Measurements from ENCODE around the gene CCL8.

- TF ChIP-seq, protein P1, sequence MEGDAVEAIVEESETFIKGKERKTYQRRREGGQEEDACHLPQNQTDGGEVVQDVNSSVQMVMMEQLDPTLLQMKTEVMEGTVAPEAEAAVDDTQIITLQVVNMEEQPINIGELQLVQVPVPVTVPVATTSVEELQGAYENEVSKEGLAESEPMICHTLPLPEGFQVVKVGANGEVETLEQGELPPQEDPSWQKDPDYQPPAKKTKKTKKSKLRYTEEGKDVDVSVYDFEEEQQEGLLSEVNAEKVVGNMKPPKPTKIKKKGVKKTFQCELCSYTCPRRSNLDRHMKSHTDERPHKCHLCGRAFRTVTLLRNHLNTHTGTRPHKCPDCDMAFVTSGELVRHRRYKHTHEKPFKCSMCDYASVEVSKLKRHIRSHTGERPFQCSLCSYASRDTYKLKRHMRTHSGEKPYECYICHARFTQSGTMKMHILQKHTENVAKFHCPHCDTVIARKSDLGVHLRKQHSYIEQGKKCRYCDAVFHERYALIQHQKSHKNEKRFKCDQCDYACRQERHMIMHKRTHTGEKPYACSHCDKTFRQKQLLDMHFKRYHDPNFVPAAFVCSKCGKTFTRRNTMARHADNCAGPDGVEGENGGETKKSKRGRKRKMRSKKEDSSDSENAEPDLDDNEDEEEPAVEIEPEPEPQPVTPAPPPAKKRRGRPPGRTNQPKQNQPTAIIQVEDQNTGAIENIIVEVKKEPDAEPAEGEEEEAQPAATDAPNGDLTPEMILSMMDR (IDR thresholded peaks at IDR 0.05): no peak
- no peak for TF ChIP-seq POLR2A (IDR thresholded peaks at IDR 0.05)
Observed at GRCh38 chr17:34368946-34369500, 49.8 kb downstream of the CCL8 start.

Measured in sigmoid colon (tissue), 3 donors.